Measurements from ENCODE around the gene DMKN.

The DMKN gene

DNA sequence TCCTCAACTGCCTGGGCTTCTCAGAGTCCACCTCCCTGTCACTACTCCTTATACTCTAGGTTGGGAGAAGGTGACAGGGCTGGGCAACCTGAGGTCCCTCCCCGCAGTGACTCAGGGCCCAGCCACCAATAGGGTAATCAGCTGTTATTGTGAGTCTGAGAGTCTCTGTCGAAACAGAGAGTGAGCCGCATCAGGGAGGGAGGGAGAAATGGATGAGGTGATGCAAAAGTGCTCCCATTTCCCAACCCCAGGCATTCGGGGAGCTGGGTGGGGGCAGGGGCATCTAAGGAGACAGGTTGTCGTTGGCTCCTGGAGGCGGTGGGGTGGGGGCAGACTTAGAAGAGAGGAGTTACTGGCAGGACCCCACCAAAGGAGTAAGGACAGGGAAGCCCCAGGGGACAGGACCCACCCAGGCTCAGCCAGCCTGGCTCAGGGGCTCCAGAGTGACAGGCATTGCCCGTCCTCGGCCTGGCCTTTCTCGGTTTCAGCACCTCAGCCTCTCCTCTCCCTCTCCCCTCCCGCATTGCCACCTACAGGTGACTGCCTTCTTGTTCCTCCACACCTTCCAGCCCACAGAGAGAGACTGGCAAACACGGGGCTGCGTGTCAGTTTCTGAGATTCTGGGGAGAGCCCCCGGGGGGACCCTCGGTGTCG, at the start of gene DMKN:
TSS of gene DMKN (minus strand) at position 22 of the 654 bp plus-strand sequence. CDS start 174 bp downstream, outside the sequence.
- DNase-seq (ENCODE audit: low read depth in 1 of 2, low spot score in 1 of 2): no peak

- DNase-seq (ENCODE audit: low read depth in 1 of 2, low spot score in 1 of 2): no peak
Measured at GRCh38 chr19:35562776-35563175, 49.3 kb upstream of the DMKN start.

DNA sequence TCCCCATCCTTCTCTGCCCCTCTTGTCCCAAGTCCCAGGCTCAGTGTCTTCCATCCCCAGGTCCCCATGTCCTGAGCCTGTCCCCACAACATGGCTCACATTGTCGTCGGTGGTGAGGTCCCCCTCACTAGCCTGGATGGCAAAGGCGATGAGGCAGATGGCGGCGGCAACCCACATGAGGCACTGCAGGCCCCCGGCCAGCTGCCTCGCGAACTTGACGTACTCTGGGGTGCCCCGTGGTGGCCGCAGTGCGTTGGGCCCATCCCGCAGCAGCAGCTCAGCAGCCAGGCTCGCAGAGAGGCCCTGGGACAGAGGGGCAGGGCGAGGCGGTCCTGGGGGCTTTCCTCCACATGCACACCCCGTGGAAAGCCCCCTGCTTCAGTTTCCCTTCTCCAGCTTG, 48.9 kb upstream of the DMKN start:
- DNase-seq (ENCODE audit: low read depth in 1 of 2, low spot score in 1 of 2): no peak

GRCh38 chr19:35561436-35561835, 48.0 kb upstream of the DMKN start:
- no peak for DNase-seq (ENCODE audit: low read depth in 1 of 2, low spot score in 1 of 2)

DNA sequence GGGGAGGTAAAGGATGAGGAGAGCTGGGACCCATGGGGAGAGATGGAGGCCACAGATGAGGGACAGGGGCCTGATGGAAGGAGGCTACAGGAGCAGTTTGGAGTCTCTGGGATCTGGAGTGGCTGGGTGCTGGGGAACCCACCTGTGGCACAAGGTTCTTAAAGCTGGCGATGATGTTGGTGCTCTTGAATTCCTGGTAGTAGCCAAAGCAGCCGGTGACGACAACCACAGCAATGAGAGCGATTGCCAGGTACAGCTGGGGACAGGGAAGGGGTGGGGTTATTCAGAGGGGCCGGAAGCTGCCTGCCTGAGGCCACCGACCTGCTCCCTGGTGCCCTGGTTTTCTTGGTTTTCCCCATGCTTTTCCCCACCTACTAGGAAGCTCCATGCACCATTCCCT, 47.2 kb upstream of the DMKN start:
- DNase-seq (ENCODE audit: low read depth in 1 of 2, low spot score in 1 of 2): no peak

DNA sequence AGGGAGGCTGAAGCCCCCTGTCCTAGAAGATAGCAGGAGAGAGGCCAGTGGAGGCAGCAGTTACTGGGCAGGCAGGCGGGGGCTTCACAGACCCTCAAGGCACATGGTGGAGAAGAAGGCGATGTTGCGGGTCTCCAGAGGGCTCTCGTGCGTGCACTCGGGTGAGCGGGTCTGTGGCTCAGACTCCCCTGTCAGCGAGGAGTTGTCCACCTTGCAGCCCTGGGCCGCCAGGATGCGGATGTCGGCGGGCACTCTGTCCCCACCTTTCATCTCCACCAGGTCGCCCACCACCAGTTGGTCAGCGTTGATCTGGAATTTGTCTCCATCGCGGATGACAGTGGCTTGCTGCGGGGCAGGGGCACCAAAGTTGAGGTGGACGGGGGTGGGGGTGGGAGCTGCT, 46.8 kb upstream of the DMKN start:
- no peak for DNase-seq (ENCODE audit: low read depth in 1 of 2, low spot score in 1 of 2)

GRCh38 chr19:35559781-35560180, 46.3 kb upstream of the DMKN start:
- no peak for DNase-seq (ENCODE audit: low read depth in 1 of 2, low spot score in 1 of 2)

DNA sequence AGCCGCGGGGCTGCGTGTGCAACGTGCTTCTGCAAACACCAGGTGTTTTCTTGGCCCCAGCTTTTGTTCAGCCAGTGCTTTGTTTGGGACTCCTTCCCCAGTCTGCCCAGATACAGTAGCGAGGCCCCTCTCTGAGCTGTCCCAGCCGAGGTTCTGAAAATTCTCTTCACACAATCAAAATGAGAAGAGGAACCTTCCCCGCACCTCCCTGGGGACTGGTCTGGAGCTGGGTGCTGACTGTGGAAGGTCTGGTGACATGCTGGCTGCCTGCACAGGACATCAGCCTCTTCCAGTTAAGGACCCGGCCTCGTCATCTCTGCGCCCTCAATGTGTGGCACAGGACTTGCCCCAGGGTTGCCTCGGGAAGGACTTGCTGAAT, 45.8 kb upstream of the DMKN start:
- no peak for DNase-seq (ENCODE audit: low read depth in 1 of 2, low spot score in 1 of 2)

DNA sequence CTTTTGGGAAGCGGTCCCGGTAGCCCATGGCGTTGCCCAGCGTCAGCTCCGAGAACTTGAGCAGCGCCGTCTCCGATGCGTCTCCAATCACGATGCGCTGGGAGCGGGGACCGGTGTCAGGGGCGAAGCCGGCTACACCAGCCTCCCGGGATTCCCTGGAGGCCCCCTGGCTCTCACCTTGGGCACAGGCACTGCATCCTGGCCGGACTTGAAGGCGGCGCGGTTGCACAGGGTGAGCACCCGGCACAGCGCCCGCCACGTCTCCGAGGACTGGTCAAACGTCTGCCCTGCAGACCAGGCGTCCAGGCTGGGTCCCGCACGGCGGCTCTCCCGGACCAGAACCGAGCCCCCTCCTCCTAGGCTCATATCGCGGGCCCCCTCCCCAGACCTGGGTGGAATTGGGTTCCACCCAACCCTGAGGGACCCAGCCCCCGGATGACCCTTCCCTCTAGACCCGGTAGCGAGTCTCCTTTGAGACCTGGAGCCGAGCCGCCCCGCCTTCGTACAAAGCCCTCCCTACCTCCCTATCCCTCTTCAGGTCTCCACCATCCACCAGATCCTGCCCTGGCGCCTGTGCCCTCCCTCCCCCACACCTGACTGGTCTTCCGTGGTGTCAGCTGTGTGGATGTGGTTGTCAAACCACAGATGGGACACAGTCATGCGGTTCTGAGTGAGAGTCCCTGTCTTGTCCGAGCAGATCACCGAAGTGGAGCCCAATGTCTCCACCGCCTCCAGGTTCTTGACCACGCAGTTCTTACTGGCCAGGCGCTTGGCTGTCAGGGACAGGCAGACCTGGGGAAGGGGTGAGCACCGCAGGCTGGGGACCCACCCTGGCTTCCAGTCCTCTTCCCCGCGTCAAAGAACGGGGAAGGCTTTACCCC, 45.2 kb upstream of the DMKN start:
- DNase-seq (ENCODE audit: low read depth in 1 of 2, low spot score in 1 of 2): no peak

DNA sequence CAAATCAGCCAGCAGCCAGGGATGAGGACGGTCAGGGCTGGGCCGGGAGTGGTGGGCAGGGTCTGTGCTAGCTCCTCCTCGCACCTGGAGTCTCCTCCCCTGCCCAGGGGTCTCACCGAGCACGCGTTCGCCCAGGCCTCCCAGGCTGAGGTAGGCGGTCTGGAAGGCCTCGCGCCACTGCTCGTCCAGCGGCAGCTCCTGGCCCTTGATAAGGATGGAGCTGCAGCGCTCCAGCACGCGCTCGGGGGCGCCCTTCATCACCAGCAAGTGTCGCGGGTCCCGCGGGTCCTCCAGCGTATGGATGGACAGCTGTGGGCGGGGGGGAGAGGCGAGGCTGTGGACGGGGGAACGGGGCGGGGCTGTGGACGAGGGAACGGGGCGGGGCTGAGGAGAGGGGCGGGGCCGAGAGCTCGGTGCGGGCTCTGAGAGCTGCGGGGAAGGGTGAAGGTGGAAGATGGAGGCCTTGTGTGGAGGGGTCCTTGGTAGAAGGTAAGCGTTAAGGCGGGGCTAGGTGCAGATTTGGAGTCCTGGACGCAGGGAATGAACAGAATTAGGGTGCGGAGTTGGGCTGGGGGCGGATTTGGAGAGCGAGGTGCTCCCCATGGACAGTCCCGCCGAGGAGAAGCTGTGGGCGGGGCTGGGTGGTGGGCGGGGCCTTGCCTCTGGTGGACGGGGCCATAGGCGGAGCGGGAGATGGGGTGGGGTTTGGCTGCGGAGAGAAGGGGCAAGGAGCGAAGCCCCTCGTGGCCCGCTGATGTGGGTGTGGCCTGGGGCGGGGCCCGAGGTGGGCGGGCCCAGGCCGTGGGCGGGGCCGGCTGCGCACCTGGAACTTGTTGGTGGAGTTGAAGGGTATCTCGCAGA, 44.3 kb upstream of the DMKN start:
- peak in 1 of 2 donors; percentile 46 for DNase-seq (ENCODE audit: low read depth in 1 of 2, low spot score in 1 of 2)

DNA sequence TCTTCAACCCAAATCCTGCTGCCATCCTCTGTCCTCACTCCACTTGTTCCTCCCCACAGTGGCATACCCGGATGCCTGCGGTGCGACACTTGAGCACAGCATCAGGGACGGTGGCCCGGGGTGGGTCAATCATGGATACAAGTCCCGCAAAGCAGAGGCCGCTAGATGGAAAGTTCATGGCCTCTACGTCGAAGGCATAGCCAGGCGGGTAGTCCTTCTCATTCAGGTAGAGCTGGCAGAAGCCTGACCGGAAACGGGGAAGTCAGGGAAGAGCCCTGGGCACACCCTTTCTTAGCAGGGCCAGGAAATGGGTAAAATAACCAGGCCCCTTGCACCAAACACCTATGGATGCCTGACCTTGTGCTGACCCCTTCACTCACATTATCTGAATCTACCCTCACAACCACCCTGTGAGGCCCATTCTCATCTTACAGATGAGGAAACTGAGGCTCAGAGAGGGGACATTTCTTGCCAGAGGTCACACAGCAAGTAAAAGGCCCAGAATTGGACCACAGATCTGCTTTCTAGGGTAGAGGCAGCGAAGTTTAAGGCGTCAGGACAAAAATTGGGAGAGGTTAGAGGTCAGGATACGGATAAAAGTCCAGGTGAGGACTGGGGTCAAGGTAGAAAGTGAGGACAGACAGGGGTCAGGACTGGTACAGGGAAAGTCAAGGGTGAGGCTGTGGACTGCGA, 43.5 kb upstream of the DMKN start:
- no peak for DNase-seq (ENCODE audit: low read depth in 1 of 2, low spot score in 1 of 2)

GRCh38 chr19:35556025-35556590, 42.7 kb upstream of the DMKN start:
- DNase-seq (ENCODE audit: low read depth in 1 of 2, low spot score in 1 of 2): no peak

GRCh38 chr19:35555301-35556005, 42.0 kb upstream of the DMKN start:
- no peak for DNase-seq (ENCODE audit: low read depth in 1 of 2, low spot score in 1 of 2)

DNA sequence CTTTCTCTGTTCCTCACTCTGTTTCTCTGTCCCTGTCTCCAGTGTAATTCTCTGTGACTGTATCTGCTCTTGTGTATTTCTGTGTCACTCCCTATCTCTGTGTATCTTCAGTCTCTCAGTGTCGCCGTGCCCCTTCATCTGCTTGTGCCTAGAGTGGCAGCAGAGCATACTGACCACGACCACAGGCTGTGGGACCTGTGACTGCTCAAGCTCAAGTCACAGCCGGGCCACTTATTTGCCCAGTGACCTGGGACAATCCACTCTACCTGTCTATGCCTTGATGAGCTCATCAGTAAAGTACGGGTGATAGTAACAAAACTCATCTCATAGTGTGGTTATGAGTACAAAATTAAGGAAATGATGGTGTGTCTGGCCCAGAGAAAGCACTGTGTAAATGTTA, 40.6 kb upstream of the DMKN start:
- DNase-seq (ENCODE audit: low read depth in 1 of 2, low spot score in 1 of 2): no peak

- no peak for DNase-seq (ENCODE audit: low read depth in 1 of 2, low spot score in 1 of 2)
Measured at GRCh38 chr19:35553385-35554000, 40.0 kb upstream of the DMKN start.

GRCh38 chr19:35552534-35553384, 39.3 kb upstream of the DMKN start:
- no peak for DNase-seq (ENCODE audit: low read depth in 1 of 2, low spot score in 1 of 2)

DNA sequence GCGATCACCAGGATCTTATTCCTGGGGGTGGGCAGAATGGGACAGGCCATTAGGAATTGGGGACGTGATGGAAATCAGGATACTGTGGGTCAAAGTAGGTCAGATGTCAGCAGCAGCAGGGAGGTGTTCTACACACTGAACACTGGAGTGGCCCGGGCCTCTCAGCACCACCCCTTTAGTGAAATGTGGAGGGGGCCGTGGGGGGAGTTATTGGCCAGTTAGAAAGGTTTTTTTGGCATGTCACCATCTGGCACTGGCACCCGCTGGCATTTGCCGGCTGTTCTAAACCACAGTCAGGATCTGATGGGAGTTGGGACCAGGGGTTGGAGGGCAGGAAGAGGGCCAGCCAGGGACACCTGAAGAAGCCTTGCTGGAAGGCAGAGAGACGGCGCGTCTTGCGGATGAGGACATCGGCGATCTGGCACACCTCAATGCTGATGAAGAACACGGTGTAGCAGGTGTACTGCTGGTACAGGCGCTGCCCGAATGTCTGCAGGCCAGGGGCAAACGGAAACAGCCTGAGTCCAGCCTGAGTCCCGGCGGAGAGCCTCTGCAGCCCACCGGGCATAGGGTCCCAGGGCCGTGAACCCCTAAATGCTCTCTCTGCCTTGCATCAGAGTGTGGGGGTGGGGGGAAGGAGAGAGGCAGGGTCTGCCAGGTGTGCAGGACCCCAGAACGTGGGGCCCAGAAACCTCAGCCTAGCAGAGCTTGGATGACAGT, 37.8 kb upstream of the DMKN start:
- no peak for DNase-seq (ENCODE audit: low read depth in 1 of 2, low spot score in 1 of 2)

DNA sequence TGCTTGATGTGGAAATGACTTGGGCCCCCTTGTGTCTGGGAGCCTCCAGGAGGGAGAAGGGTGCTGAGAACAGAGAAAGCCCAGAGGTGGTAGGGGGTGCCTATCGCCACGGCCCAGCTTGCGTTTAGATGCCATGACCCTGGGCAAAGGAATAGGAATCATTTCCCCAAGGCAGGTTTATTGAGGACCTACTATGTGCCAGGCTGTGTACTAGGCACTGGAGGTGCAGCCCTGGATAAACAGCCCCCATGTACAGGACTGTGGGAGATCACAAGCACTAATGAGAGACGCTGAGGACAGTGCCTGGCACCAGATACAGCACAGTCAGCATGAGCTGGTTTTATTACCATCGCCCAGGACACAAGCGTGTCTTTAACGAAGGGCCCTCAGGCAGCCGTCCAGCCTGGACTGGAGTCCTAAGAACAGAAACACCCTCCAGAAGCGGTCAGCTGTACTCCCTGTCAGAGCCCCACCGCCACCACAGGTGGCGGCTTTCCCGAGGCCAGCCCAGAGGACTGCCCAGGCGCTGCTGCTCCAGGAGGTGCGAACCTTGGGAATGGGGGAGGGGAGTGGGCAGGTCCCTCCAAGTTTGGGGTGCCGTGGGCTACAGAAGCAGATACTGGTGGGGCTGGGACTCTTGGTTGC, 36.6 kb upstream of the DMKN start:
- DNase-seq (ENCODE audit: low read depth in 1 of 2, low spot score in 1 of 2): no peak

Measured in stimulated activated CD4-positive, alpha-beta T cell treated with anti-CD3 and anti-CD28 coated beads, Interleukin-15, amount 100 ng/mL, for 1 hour (primary cell).